HG02885 (cell line): ENCODE measurements around the gene AIG1.

Source experiments
- ATAC-seq: cut with Tn5 transposase; IDR thresholded peaks from one replicate; pipeline ENCODE4 v1.9.1; 2021; ENCODE audit warnings: mild to moderate bottlenecking; ENCODE audit not compliant: unreplicated experiment, poor library complexity

The AIG1 gene

DNA sequence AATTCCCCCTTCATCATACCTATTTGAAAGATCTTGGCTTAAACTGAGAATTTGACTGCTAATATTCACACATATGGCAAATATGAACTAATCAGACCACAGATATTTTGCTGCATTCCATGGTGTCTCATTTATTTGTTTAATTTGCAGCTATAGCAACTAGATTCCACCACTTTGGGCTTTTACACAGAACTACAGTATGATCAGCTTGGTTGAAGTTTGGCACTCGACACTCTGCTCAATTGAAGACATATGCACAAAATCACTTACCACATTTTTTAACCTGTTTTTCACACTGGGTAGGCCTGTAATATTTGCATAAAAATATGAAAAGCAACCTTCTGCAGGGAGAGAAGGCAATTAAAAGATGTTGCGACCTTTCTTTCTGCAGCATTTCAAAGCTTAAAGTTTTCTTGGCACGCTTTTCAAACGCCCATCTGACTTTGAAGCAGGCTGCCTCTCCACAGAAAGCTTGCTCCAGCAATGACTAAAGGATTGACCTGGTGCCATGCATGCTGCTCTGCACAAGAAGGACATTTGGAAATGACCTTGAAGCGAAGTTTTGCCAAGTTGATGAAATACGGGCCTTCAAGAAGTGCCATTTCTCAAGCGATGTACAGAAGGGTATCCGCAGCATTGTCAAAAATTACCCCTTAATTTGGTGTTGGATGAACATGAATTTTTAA lies 126.7 kb downstream of the AIG1 start:
- ATAC-seq, result no peak

GRCh38 chr6:143188292-143188691 lies 127.6 kb downstream of the AIG1 start:
- ATAC-seq, result no peak

DNA sequence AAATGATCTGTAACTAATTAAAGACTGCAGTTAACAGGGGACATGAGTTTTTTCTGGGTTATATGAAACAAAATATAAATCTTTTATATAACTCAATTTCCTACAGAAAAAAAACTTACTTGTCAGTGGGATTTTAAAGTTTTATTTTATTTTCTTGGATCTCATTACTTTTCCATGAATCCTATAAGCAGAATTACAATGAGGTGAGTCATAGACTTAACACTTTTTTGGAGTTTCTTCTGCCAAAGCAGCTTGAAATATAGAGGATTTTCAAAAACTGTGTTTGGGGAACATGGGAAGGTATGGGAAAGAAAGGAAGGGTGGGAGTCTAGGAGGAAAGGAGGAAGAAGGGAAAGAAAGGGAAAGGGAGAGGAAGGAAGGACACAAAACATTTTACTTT lies 130.7 kb downstream of the AIG1 start:
- no peak for ATAC-seq

DNA sequence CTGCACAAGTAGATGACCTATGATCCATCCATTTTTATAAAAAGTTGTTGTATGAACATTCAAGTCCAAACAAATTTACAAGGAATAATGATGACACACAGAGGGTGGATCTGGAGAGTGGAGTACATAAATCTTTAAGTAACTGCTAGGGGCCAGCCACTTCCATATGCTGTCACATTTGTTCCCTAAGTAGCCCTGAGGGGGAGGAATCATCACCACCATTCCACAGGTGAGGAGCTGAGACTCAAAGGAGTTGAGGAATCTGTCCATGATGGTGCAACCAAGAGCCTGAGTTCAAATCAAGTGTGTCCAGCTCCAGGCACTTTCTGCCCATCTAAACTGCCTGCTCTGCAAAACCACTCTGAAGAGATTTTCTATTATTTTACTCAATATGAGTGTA lies 132.1 kb downstream of the AIG1 start:
- no peak for ATAC-seq

DNA sequence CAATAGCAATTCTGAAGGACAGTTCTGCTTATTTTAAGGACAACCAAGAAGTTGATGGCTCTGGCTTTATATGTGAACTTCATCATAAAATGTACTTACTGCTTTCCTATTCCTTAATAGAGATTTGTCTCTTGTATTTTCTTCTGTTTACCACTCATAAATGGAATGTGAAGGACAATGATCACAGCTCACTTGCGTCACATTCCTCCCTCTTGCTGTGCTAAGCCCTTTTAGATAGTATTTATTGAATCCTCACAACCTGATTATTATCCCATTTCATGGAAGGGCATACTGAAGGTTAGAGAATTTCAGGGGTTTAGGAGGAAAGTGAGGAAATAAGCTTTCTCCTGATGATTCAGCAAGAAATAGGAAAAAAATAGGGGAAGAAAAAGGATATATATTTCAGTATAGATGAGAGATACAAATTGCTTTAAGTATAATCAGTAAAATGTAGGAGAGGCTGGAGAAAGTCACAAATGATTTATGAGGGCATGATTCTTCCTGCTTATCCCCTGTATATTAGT lies 132.9 kb downstream of the AIG1 start:
- ATAC-seq, result no peak

DNA sequence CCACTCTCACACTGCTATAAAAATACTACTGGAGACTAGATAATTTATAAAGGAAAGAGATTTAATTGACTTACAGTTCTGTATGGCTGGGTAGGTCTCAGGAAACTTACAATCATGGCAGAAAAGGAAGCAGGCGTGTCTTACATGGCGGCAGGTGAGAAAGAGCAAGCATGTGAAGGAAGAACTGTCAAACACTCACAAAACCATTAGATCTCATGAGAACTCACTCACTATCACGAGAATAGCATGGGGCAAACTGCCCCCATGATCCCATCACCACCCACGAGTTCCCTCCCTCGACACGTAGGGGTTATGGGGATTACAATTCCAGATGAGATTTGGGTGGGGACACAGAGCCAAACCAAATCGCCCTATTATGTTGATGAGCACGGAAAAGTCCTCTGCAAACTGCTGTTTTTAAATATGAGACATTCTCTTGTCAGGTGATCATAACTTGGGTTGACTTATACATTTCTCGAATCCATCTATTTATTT lies 133.5 kb downstream of the AIG1 start:
- ATAC-seq, result no peak

GRCh38 chr6:143195349-143195845 lies 134.7 kb downstream of the AIG1 start:
- ATAC-seq, result no peak

DNA sequence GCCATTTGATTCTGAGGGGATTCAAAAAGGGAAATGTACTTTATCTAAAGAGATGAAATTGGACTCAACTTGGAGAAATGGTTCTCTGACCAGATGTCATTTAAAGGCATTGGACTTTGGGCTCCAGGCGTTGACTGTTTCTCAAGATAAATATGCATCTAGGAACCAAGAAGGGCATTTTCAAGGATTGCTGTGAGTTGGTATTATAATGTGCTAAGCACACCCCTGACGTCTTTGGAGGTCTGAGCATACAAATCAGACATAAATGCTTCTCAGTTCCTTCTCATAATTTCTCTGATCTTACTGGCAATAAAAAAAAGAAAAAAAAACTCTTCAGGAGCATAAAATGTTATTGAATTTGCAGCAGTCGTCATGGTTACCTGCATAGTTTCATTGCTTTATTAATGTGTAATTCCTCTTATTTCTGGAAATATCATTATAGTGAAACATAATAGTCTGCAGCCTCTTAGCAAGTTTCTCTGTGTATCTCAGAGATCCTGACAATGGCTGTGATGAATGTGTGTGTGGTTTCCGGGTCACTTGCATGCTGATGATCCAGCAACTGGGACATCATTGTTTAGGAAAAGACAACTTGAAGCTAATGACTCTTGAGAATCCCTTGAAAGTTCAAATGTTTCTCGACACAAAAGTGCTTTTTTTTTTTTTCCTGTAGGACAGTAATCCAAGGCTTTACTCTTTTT lies 136.0 kb downstream of the AIG1 start:
- ATAC-seq, result no peak

DNA sequence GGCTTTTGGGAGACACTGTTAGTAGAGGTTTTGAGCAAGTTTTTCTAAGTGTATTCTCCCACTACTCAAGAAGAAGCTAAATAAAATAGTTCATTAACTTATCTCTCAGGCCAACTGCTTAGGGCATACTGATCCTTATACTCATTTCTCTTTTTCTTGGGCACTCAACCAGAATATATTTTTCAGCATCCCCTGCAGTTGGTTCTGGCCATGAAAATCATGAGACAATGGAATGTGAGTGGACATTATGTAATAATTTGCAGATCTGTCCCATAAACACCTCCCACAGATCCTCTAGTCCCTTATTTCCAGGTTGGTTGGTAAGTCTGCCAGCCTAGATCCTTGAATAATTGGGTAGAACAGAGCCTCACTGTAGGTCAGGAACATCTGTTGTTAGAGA lies 136.7 kb downstream of the AIG1 start:
- no peak for ATAC-seq

GRCh38 chr6:143198312-143198711 lies 137.6 kb downstream of the AIG1 start:
- ATAC-seq, result no peak

DNA sequence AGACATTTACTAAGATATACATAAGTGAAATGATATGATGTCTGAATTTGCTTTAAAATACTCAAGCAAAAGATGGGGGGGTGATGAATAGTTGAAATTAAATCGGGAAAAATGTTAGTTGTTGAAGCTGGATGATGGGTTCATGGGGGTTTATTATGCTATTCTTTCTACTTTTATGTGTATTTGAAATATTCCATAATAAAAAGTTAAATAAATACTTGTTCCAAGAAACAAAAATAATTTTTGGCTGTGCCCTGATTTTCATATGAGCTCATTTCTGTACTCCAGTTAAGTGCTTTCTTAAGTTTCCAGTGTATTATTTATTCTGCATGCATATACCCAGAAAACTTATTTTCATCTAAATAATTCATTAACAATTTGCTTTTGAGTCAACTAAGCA lies 138.6 kb downstream of the AIG1 start:
- ATAC-seq, result no peak

GRCh38 chr6:143200167-143200770 lies 139.6 kb downstream of the AIG1 start:
- no peak for ATAC-seq

- ATAC-seq, result no peak
These were observed 143.4 kb downstream of the AIG1 start for GRCh38 chr6:143204045-143204444.

DNA sequence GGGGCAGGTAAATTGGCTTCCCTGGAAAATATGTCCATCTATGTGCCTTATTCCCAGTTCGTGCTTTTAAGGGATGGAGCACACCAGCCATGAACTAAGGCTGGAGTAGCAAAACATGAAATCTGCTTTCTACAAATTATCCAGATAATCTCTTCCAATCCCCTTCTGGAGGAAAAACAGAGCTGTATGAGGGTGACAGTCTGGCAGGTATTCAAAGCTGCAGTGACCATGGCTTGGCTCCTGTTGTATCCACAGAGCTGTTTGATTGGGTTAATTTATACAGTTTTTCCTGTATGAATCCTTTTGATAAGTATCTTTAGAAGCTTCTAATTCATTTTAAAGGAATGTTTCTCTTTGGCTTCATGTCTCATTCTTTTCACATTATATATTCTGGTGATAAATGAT lies 144.4 kb downstream of the AIG1 start:
- ATAC-seq, result no peak

DNA sequence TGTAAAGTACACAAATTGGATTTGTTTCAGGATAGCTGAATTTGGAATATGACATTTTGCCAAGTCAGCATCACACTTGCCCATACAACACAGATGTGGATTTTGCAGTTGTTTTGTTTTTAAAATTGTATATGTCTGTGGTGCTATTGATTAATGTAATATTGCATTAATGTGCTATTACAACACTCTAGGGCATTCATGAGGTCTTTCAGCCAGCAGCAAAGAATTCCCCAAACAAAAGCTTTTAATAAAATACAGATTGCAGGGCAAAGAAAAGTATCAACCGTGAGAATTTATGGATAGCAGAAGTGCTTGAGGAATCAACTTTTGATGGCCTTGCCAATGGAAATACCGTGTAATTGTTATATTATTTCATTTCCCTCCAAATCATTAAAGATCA lies 144.9 kb downstream of the AIG1 start:
- ATAC-seq, result no peak

DNA sequence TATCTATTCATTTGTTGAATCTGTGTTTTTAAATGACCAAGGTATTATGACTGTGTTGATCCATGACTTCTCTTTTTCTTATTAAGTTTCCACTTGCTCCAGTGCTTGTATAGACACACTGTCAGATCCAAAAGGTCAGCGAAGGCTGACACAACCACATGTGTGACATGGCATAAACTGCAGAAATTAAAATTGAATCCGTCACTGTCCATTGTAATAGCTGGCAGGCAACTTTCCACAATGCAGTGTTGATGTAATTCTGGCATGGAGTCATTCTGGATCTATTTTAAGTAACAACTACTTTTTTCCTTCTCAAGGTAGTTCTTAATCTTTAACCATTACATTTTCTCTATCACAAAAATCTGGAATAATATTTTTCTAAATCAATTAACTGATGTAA lies 145.3 kb downstream of the AIG1 start:
- ATAC-seq, result no peak

DNA sequence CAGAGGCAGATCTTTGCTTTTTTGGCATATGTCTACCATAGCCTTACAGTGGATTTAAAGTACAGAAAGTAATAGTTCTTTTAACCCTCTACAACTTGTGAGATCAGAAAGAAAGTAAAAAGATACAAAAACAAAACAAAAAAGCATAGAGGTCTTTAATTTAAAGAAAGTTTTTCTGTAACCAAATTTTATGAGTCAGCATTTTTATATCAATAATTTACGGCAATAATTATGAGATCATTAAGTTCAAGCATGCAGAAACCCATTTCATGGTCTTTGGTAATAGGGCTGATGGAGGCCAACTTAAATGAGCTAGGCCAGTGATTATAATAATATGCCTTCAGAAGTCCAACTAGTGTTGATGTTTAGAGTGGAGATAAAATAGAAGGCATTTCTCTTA lies 145.9 kb downstream of the AIG1 start:
- no peak for ATAC-seq

GRCh38 chr6:143210420-143210819 lies 149.7 kb downstream of the AIG1 start:
- ATAC-seq, result no peak

- no peak for ATAC-seq
These were observed 153.2 kb downstream of the AIG1 start for GRCh38 chr6:143213859-143214376.

- ATAC-seq, result no peak
These were observed 154.7 kb downstream of the AIG1 start for GRCh38 chr6:143215363-143215762.

DNA sequence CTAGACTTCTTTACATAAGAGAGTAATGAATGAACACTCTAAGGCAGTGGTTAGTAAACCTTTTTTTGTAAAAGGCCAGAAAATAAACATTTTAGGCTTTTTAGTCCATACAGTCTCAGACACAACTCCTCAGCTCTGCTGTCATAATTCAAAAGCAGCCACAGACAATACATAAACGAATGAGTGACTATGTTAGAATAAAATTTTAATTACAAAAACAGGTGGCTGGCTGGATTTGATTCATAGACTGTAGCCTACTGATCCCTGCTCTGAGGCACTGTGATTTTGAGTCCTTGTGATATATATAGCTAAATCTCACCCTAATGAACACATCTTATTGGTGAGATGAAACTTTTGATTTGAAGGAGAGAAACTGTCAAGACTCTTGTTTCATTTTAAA lies 155.1 kb downstream of the AIG1 start:
- ATAC-seq, result no peak
